ENCODE results near the gene FGGY. TPM values are rescaled to one million over a fixed set of nuclear protein-coding genes. Genes with fewer than 3 reads are reported as not detected.
"Not testable (repeated sequence)": the region's sequence is repeated elsewhere in the genome, so short reads cannot be mapped to it uniquely, and the experiment has no call there.

Gene FGGY
- total RNA-seq, 1 donor: 24.6 TPM

DNA sequence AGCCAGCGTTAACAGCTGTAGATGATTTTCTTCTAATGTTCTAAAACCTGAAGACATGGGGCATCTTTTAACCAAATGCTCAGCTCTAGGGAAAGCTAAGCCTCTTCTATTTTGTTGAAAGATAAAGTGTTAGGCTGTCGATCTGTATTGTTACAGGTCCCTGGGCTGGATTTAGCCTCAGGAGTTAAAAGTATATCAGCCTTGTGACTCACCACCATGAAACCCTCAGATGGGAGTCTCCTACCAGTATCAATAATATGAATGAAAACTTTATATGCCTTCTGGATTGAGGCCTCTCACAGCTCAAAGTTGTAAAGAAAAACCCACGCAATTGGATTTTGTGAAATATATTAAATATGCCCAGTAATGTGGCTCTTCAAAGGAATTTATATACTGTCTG lies 231.6 kb downstream of the FGGY start:
- TF ChIP-seq, protein P1, sequence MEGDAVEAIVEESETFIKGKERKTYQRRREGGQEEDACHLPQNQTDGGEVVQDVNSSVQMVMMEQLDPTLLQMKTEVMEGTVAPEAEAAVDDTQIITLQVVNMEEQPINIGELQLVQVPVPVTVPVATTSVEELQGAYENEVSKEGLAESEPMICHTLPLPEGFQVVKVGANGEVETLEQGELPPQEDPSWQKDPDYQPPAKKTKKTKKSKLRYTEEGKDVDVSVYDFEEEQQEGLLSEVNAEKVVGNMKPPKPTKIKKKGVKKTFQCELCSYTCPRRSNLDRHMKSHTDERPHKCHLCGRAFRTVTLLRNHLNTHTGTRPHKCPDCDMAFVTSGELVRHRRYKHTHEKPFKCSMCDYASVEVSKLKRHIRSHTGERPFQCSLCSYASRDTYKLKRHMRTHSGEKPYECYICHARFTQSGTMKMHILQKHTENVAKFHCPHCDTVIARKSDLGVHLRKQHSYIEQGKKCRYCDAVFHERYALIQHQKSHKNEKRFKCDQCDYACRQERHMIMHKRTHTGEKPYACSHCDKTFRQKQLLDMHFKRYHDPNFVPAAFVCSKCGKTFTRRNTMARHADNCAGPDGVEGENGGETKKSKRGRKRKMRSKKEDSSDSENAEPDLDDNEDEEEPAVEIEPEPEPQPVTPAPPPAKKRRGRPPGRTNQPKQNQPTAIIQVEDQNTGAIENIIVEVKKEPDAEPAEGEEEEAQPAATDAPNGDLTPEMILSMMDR (IDR thresholded peaks at IDR 0.05; ENCODE audit: extremely low read depth, low read depth, low read length): no peak
- no peak overlapping the region for H2AFZ ChIP-seq (ENCODE audit: low read length)
- no peaks in the 10 kb centered on the region for H3K36me3 ChIP-seq (ENCODE audit: insufficient read depth, low read length)
- H3K4me1 ChIP-seq (ENCODE audit: insufficient read depth, low read length): no peaks in the 10 kb centered on the region
- H3K27ac ChIP-seq (ENCODE audit: low read depth, low read length): no peak overlapping the region
- H3K27me3 ChIP-seq (ENCODE audit: insufficient read depth, low read length): no peaks in the 10 kb centered on the region
- H3K9me3 ChIP-seq (ENCODE audit: low read depth, low read length): no peaks in the 10 kb centered on the region
- DNase-seq (ENCODE audit: insufficient read length, low spot score, missing footprints): no peak
- no peak overlapping the region for H3K4me2 ChIP-seq (ENCODE audit: insufficient read depth, low read length)
- no peak overlapping the region for H3K4me3 ChIP-seq (ENCODE audit: insufficient read depth, low read length)
- H3K79me2 ChIP-seq (ENCODE audit: insufficient read depth, low read length): no peaks in the 10 kb centered on the region
- H4K20me1 ChIP-seq (ENCODE audit: insufficient read depth, low read length): no peaks in the 10 kb centered on the region

- no peak for DNase-seq (ENCODE audit: insufficient read length, low spot score, missing footprints)
- Histone ChIP-seq H3K79me2 (ENCODE audit: insufficient read depth, low read length) (no peaks in the 10 kb centered on the region), H3K9me3 (ENCODE audit: low read depth, low read length) (no peaks in the 10 kb centered on the region), H3K4me2 (ENCODE audit: insufficient read depth, low read length) (no peak overlapping the region), H4K20me1 (ENCODE audit: insufficient read depth, low read length) (no peaks in the 10 kb centered on the region), H3K27me3 (ENCODE audit: insufficient read depth, low read length) (no peaks in the 10 kb centered on the region), H2AFZ (ENCODE audit: low read length) (no peak overlapping the region), H3K27ac (ENCODE audit: low read depth, low read length) (no peak overlapping the region), H3K4me1 (ENCODE audit: insufficient read depth, low read length) (no peaks in the 10 kb centered on the region), H3K4me3 (ENCODE audit: insufficient read depth, low read length) (no peak overlapping the region), H3K36me3 (ENCODE audit: insufficient read depth, low read length) (no peaks in the 10 kb centered on the region)
- TF ChIP-seq, protein P1 (IDR thresholded peaks at IDR 0.05; ENCODE audit: extremely low read depth, low read depth, low read length): no peak
Observed at GRCh38 chr1:59528900-59529299, 232.0 kb downstream of the FGGY start.

DNA sequence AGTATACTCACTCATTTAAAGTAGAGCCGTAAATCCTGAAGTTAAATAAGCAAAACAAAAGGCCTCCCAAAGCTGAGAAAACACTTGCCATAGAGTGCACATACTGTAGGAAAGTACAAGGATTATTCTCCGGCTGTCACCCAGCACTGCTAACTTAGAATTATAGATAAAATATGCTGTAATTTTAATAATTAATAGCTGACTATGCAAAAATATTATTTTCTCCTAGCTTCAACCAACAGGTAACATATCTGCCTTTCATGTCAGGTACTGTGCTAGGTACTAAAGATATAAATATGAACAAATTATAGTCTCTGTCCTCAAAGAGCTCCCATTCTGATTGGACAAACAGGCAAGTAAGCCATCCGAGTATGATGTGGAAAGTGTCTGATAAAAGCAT lies 233.2 kb downstream of the FGGY start:
- H3K4me1 ChIP-seq (ENCODE audit: insufficient read depth, low read length): no peaks in the 10 kb centered on the region
- no peak overlapping the region for H2AFZ ChIP-seq (ENCODE audit: low read length)
- H3K36me3 ChIP-seq (ENCODE audit: insufficient read depth, low read length): no peaks in the 10 kb centered on the region
- no peak overlapping the region for H3K4me3 ChIP-seq (ENCODE audit: insufficient read depth, low read length)
- no peak overlapping the region for H3K4me2 ChIP-seq (ENCODE audit: insufficient read depth, low read length)
- DNase-seq (ENCODE audit: insufficient read length, low spot score, missing footprints): no peak
- no peaks in the 10 kb centered on the region for H4K20me1 ChIP-seq (ENCODE audit: insufficient read depth, low read length)
- H3K79me2 ChIP-seq (ENCODE audit: insufficient read depth, low read length): no peaks in the 10 kb centered on the region
- TF ChIP-seq, protein P1 (IDR thresholded peaks at IDR 0.05; ENCODE audit: extremely low read depth, low read depth, low read length): no peak
- no peaks in the 10 kb centered on the region for H3K9me3 ChIP-seq (ENCODE audit: low read depth, low read length)
- H3K27me3 ChIP-seq (ENCODE audit: insufficient read depth, low read length): no peaks in the 10 kb centered on the region
- H3K27ac ChIP-seq (ENCODE audit: low read depth, low read length): no peak overlapping the region

GRCh38 chr1:59532102-59532501 lies 235.2 kb downstream of the FGGY start:
- DNase-seq (ENCODE audit: insufficient read length, low spot score, missing footprints): no peak
- no peaks in the 10 kb centered on the region for H3K27me3 ChIP-seq (ENCODE audit: insufficient read depth, low read length)
- no peaks in the 10 kb centered on the region for H4K20me1 ChIP-seq (ENCODE audit: insufficient read depth, low read length)
- H3K4me2 ChIP-seq (ENCODE audit: insufficient read depth, low read length): no peak overlapping the region
- H3K79me2 ChIP-seq (ENCODE audit: insufficient read depth, low read length): no peaks in the 10 kb centered on the region
- no peak overlapping the region for H3K27ac ChIP-seq (ENCODE audit: low read depth, low read length)
- H3K4me1 ChIP-seq (ENCODE audit: insufficient read depth, low read length): no peaks in the 10 kb centered on the region
- TF ChIP-seq, protein P1 (IDR thresholded peaks at IDR 0.05; ENCODE audit: extremely low read depth, low read depth, low read length): no peak
- no peaks in the 10 kb centered on the region for H3K36me3 ChIP-seq (ENCODE audit: insufficient read depth, low read length)
- no peak overlapping the region for H3K4me3 ChIP-seq (ENCODE audit: insufficient read depth, low read length)
- no peaks in the 10 kb centered on the region for H3K9me3 ChIP-seq (ENCODE audit: low read depth, low read length)
- no peak overlapping the region for H2AFZ ChIP-seq (ENCODE audit: low read length)

DNA sequence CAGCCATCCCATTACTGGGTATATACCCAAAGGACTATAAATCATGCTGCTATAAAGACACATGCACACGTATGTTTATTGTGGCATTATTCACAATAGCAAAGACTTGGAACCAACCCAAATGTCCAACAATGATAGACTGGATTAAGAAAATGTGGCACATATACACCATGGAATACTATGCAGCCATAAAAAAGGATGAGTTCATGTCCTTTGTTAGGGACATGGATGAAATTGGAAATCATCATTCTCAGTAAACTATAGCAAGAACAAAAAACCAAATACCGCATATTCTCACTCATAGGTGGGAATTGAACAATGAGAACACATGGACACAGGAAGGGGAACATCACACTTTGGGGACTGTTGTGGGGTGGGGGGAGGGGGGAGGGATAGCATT lies 241.6 kb downstream of the FGGY start:
- not testable (repeated sequence) for H3K9me3 ChIP-seq (ENCODE audit: low read depth, low read length); H3K27ac ChIP-seq (ENCODE audit: low read depth, low read length); H3K27me3 ChIP-seq (ENCODE audit: insufficient read depth, low read length); H3K4me3 ChIP-seq (ENCODE audit: insufficient read depth, low read length); DNase-seq (ENCODE audit: insufficient read length, low spot score, missing footprints); H4K20me1 ChIP-seq (ENCODE audit: insufficient read depth, low read length); H3K4me2 ChIP-seq (ENCODE audit: insufficient read depth, low read length); H3K36me3 ChIP-seq (ENCODE audit: insufficient read depth, low read length); H3K79me2 ChIP-seq (ENCODE audit: insufficient read depth, low read length); H3K4me1 ChIP-seq (ENCODE audit: insufficient read depth, low read length); H2AFZ ChIP-seq (ENCODE audit: low read length)

All from osteoblast (primary cell).